ENCODE results near the gene TTLL7.

DNA sequence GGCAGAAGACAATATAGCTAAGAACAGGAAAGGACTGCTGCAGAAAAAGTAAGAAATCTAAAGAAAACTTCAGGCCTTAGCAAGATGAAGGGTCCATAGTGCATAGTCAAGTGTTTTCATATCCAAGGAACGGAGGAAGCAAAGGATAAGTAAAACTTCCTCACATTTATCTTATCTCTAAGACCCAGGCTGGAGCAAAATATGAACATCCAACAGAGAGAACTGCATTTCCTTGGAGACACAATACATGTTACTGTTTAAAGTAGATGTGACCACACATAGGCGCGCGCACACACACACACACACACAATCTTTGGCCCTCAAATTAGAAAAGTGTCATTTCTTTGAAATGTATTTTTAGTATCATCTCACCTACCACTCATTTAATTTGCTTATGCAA is 66.7 kb downstream of the TTLL7 start:
- TF ChIP-seq, protein P1, sequence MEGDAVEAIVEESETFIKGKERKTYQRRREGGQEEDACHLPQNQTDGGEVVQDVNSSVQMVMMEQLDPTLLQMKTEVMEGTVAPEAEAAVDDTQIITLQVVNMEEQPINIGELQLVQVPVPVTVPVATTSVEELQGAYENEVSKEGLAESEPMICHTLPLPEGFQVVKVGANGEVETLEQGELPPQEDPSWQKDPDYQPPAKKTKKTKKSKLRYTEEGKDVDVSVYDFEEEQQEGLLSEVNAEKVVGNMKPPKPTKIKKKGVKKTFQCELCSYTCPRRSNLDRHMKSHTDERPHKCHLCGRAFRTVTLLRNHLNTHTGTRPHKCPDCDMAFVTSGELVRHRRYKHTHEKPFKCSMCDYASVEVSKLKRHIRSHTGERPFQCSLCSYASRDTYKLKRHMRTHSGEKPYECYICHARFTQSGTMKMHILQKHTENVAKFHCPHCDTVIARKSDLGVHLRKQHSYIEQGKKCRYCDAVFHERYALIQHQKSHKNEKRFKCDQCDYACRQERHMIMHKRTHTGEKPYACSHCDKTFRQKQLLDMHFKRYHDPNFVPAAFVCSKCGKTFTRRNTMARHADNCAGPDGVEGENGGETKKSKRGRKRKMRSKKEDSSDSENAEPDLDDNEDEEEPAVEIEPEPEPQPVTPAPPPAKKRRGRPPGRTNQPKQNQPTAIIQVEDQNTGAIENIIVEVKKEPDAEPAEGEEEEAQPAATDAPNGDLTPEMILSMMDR (IDR thresholded peaks at IDR 0.05; ENCODE audit: insufficient read depth, low read length, poor library complexity, severe bottlenecking) = no peak
- no peak for TF ChIP-seq EZH2phosphoT487 (conservative IDR thresholded peaks at IDR 0.05; ENCODE audit: low read length)
